Type B pancreatic cell (in vitro differentiated cells): ENCODE results near the gene NCOR2. TPM values are rescaled to one million over a fixed set of nuclear protein-coding genes. Genes with fewer than 3 reads are reported as not detected.
"Not testable (repeated sequence)": the region's sequence is repeated elsewhere in the genome, so short reads cannot be mapped to it uniquely, and the experiment has no call there.

Experiments
- DNase-seq: peaks from one replicate; pipeline ENCODE4 v3.0.0; 2021; ENCODE audit warnings: mixed read lengths; ENCODE audit not compliant: unreplicated experiment; ENCODE audit errors: extremely low spot score
- H3K27ac Mint-ChIP-seq: 2 replicates; pipeline ENCODE4 v1.8.0; 2021; ENCODE audit warnings: mild to moderate bottlenecking, mixed read lengths
- H3K27me3 Mint-ChIP-seq: 2 replicates; pipeline ENCODE4 v1.8.0; 2021; ENCODE audit warnings: mixed read lengths
- H3K36me3 Mint-ChIP-seq: 2 replicates; pipeline ENCODE4 v1.8.0; 2021; ENCODE audit warnings: mixed read lengths
- H3K4me1 Mint-ChIP-seq: one replicate; pipeline ENCODE4 v1.8.0; 2021; ENCODE audit warnings: mixed read lengths; ENCODE audit not compliant: unreplicated experiment
- H3K4me3 Mint-ChIP-seq: 2 replicates; pipeline ENCODE4 v1.8.0; 2021; ENCODE audit warnings: mild to moderate bottlenecking, mixed read lengths
- H3K9me3 Mint-ChIP-seq: 2 replicates; pipeline ENCODE4 v1.8.0; 2021; ENCODE audit warnings: mixed read lengths
- total RNA-seq: library from RNA; stranded (reverse); gene quantifications from 2 replicates; pipeline ENCODE4 v1.2.1, GENCODE V29; 2021; ENCODE audit warnings: low replicate concordance
- TF ChIP-seq, protein P1 (sequence below): fragments of 200-600 bp; sonication (generic); conservative IDR thresholded peaks from 2 replicates; pipeline ENCODE4 v1.5.0; 2021; ENCODE audit warnings: antibody characterized with exemption, mild to moderate bottlenecking

NCOR2 gene
- total RNA-seq, 1 donor from 2014 or later: 219 TPM

GRCh38 chr12:124592050-124592449 is 24.6 kb upstream of the NCOR2 start:
- Mint-ChIP-seq H3K4me1 (peaks cover 26% of the 10 kb centered on the region), H3K27ac (peak overlapping the region; percentile 13), H3K4me3 (no peak overlapping the region), H3K27me3 (no peaks in the 10 kb centered on the region), H3K36me3 (no peaks in the 10 kb centered on the region), H3K9me3 (no peaks in the 10 kb centered on the region)
- no peak for DNase-seq
- TF ChIP-seq, protein P1, sequence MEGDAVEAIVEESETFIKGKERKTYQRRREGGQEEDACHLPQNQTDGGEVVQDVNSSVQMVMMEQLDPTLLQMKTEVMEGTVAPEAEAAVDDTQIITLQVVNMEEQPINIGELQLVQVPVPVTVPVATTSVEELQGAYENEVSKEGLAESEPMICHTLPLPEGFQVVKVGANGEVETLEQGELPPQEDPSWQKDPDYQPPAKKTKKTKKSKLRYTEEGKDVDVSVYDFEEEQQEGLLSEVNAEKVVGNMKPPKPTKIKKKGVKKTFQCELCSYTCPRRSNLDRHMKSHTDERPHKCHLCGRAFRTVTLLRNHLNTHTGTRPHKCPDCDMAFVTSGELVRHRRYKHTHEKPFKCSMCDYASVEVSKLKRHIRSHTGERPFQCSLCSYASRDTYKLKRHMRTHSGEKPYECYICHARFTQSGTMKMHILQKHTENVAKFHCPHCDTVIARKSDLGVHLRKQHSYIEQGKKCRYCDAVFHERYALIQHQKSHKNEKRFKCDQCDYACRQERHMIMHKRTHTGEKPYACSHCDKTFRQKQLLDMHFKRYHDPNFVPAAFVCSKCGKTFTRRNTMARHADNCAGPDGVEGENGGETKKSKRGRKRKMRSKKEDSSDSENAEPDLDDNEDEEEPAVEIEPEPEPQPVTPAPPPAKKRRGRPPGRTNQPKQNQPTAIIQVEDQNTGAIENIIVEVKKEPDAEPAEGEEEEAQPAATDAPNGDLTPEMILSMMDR: no peak

DNA sequence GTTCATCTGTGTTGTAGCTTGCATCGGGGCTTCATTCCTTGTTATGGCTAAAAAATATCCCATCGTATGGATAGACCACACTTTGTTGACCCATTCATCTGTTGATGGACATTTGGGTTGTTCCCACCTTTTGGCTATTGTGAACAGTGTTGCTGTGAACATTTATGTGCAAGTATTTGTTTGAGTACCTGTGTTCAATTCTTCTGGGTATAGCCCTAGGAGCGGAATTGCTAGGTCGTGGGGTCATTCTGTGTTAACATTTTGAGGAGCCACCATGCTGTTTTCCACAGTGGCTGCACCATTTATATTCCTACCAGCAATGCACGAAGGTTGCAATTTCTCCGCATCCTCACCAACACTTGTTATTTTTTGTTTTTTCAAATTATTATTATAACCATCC is 23.0 kb upstream of the NCOR2 start:
- H3K9me3 Mint-ChIP-seq: no peaks in the 10 kb centered on the region
- H3K27me3 Mint-ChIP-seq: no peaks in the 10 kb centered on the region
- no peaks in the 10 kb centered on the region for H3K36me3 Mint-ChIP-seq
- peaks cover 30% of the 10 kb centered on the region for H3K4me1 Mint-ChIP-seq
- H3K27ac Mint-ChIP-seq: no peak overlapping the region
- H3K4me3 Mint-ChIP-seq: no peak overlapping the region
- no peak for DNase-seq
- TF ChIP-seq, protein P1: no peak

- no peaks in the 10 kb centered on the region for H3K9me3 Mint-ChIP-seq
- H3K27me3 Mint-ChIP-seq: no peaks in the 10 kb centered on the region
- no peaks in the 10 kb centered on the region for H3K36me3 Mint-ChIP-seq
- no peak for DNase-seq
- H3K4me1 Mint-ChIP-seq: peaks cover 30% of the 10 kb centered on the region
- TF ChIP-seq, protein P1: no peak
- H3K27ac Mint-ChIP-seq: peak overlapping the region; percentile 21
- H3K4me3 Mint-ChIP-seq: no peak overlapping the region
Measured at GRCh38 chr12:124588751-124589267, 21.4 kb upstream of the NCOR2 start.

GRCh38 chr12:124588018-124588634 is 20.7 kb upstream of the NCOR2 start:
- no peaks in the 10 kb centered on the region for H3K9me3 Mint-ChIP-seq
- DNase-seq: no peak
- peaks cover 26% of the 10 kb centered on the region for H3K4me1 Mint-ChIP-seq
- H3K36me3 Mint-ChIP-seq: no peaks in the 10 kb centered on the region
- no peaks in the 10 kb centered on the region for H3K27me3 Mint-ChIP-seq
- no peak overlapping the region for H3K4me3 Mint-ChIP-seq
- H3K27ac Mint-ChIP-seq: no peak overlapping the region
- TF ChIP-seq, protein P1: no peak

- DNase-seq: no peak
- Mint-ChIP-seq H3K4me3 (no peak overlapping the region), H3K27ac (no peak overlapping the region), H3K27me3 (no peaks in the 10 kb centered on the region), H3K9me3 (no peaks in the 10 kb centered on the region), H3K36me3 (no peaks in the 10 kb centered on the region), H3K4me1 (peaks cover 19% of the 10 kb centered on the region)
- TF ChIP-seq, protein P1: no peak
Measured at GRCh38 chr12:124586756-124587155, 19.3 kb upstream of the NCOR2 start.

DNA sequence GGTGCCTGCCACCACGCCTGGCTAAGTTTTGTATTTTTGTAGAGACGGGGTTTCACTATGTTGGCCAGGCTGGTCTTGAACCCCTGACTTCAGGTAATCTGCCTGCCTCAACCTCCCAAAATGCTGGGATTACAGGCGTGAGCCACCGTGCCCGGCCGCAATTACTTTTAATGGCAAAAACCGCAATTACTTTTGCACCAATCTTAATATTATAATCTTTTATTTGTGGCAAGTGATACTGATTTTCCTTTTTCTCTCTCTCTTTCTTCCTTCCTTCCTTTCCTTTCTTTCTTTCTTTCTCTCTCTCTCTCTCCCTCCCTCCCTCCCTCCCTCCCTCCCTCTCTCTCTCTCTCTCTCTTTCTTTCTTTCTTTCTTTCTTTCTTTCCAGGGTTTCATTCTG is 17.1 kb upstream of the NCOR2 start:
- H3K9me3 Mint-ChIP-seq, H3K27me3 Mint-ChIP-seq, DNase-seq, H3K27ac Mint-ChIP-seq, H3K4me3 Mint-ChIP-seq, H3K36me3 Mint-ChIP-seq: not testable (repeated sequence)
- H3K4me1 Mint-ChIP-seq: peaks cover 22% of the 10 kb centered on the region
